ENCODE results near the gene SLBP. TPM values are rescaled to one million over a fixed set of nuclear protein-coding genes. Genes with fewer than 3 reads are reported as not detected.

The SLBP gene
- polyA plus RNA-seq, 3 donors, result 13.8 to 31.2 (median 24.1) TPM

DNA sequence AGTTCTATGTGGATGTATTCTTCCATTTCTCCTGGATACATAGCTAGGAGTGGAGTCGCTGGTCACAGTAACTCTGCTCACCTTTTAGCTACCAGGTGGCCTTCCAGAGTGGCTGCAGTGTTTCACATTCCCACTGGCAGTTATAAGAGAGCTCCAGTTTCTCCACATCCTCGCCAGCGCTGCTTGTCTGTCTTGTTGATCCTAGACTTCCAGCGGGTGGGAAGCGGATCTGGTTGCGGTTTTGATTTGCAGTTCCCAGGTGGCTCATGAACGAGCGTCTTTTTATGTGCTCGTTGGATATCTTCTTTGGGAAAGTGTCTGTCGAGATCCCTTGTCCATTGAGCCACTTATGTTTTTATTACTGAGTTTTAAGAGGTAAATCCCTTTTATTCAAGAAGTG, 20.8 kb upstream of the SLBP start:
- 95 to 97% (median 97%) methylated on average over 10 of the region's 10 CpGs for WGBS, 3 donors

DNA sequence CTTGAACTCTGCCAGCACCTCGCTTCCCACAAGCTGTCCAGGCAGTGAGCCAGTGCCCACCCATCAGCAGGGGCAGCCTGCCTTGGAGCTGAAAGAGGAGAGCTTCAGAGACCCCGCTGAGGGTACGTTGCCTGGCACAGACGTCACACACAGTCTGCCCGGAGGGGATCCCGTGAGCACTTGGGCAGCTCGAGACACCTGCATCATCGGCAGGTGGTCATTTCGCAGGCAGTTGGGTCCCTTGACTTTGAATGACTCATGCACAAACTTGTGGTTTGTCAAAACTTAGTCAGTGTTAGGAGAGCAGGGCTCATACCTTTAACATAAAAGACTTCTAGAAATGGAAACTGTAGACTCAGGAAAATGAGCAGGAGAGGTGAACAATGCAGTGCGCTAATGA, 19.1 kb upstream of the SLBP start:
- 93 to 94% (median 94%) methylated on average over 10 of the region's 10 CpGs for WGBS, 3 donors
- no peak overlapping the region for H3K27ac ChIP-seq (ENCODE audit: low read depth, low read length)

More for the DNA sequence above, 20.8 kb upstream of the SLBP start:
- H3K27ac ChIP-seq (ENCODE audit: low read depth, low read length), result no peak overlapping the region

- WGBS, 3 donors, result 92 to 94% (median 94%) methylated on average over 16 of the region's 16 CpGs
Measured at GRCh38 chr4:1730532-1731135, 18.5 kb upstream of the SLBP start.

DNA sequence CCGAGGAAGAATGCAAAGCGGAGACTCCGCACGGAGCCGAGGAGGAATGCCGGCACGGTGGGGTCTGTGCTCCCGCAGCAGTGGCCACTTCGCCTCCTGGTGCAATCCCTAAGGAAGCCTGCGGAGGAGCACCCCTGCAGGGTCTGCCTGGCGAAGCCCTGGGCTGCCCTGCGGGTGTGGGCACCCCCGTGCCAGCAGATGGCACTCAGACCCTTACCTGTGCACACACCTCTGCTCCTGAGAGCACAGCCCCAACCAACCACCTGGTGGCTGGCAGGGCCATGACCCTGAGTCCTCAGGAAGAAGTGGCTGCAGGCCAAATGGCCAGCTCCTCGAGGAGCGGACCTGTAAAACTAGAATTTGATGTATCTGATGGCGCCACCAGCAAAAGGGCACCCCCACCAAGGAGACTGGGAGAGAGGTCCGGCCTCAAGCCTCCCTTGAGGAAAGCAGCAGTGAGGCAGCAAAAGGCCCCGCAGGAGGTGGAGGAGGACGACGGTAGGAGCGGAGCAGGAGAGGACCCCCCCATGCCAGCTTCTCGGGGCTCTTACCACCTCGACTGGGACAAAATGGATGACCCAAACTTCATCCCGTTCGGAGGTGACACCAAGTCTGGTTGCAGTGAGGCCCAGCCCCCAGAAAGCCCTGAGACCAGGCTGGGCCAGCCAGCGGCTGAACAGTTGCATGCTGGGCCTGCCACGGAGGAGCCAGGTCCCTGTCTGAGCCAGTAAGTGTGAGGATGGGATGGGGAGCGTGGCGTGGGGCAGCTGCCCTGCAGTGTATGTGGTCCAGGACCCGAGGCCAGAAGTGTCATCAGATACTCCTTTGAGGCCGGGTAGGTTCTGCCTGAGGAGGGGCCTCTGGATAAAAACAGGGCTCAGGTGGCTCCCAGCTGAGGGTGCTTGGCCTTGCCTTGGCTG, 16.2 kb upstream of the SLBP start:
- H3K27ac ChIP-seq (ENCODE audit: low read depth, low read length), result no peak overlapping the region
- WGBS, 3 donors, result 78 to 87% (median 80%) methylated on average over 31 of the region's 31 CpGs

More at GRCh38 chr4:1730532-1731135, 18.5 kb upstream of the SLBP start:
- H3K27ac ChIP-seq (ENCODE audit: low read depth, low read length), result no peak overlapping the region

GRCh38 chr4:1727117-1728031, 15.3 kb upstream of the SLBP start:
- H3K27ac ChIP-seq (ENCODE audit: low read depth, low read length), result no peak overlapping the region
- 33 to 68% (median 38%) methylated on average over 18 of the region's 18 CpGs for WGBS, 3 donors

GRCh38 chr4:1726146-1726934, 14.2 kb upstream of the SLBP start:
- 52 to 54% (median 53%) methylated on average over 17 of the region's 17 CpGs for WGBS, 3 donors
- no peak overlapping the region for H3K27ac ChIP-seq (ENCODE audit: low read depth, low read length)

DNA sequence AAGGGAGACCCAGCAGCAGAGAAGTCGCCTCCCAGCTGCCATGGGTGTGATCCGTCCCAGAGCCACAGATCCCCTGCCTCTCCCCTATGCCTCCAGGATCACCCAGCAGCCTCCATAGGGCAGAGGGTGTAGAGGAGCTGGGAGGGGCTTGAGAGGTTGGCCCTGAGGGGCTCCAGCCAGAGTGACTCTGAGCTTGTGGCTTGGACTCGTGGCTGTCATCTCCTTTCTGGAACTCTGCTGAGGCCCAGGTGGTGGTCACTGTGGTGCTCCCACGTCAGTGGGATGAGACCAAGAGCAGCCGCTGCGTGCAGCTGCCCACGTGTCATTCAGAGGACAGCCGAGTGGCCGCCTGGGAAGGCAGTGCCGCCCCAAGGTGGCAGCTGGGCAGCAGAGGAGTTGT, 13.4 kb upstream of the SLBP start:
- 89 to 95% (median 92%) methylated on average over 10 of the region's 10 CpGs for WGBS, 3 donors
- H3K27ac ChIP-seq (ENCODE audit: low read depth, low read length), result no peak overlapping the region

GRCh38 chr4:1723131-1723801, 11.1 kb upstream of the SLBP start:
- peak overlapping the region; percentile 6 for H3K27ac ChIP-seq (ENCODE audit: low read depth, low read length)
- WGBS, 3 donors, result 50 to 75% (median 59%) methylated on average over 12 of the region's 12 CpGs

GRCh38 chr4:1722551-1723118, 10.5 kb upstream of the SLBP start:
- no peak overlapping the region for H3K27ac ChIP-seq (ENCODE audit: low read depth, low read length)
- WGBS, 3 donors, result 43 to 58% (median 44%) methylated on average over 18 of the region's 18 CpGs

DNA sequence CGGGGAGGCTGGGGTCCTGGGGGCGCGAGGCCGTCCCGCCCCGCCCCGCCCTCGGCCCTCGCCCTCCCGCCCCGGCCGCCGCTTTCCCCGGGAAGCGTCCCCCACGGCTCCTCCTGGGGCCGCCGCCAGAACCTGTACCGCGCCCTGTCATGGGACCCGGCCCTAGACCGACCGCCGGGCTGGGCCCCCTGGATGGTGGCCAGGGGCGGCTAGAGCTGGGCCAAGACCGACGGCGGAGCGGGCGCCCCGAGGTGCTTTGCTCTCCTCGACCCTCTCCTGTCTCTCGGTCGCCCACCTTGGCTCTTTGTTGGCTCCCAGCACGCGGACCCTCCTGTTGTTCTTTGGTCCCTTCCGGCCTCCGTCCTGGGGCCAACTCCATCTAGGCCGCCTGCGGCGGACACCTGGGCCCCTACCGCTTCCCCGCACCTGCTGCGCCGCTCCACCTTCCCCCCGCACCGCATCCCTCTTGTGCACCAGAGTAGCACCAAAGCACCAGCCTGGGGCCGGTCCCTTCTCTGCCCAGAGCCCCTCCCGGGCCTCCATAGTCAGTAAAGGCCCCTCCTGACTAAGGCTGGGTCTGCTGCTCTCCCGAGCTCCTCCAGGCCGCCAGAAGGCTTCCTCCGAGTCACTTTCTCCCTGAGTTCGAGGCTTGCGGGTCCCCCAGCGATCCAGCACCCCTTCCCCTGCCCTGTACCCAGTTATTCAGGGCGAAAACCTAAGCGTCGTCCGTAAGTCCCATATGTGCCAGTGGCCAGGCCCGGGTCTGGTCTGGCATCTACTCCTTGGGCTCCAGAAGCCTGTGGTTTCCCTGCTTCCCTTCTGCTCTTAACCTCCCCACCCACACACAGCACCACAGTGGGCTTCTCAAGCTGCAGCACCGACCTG, 9.8 kb upstream of the SLBP start:
- 4 to 6% (median 6%) methylated on average over 44 to 61 of the region's 61 CpGs for WGBS, 3 donors
- H3K27ac ChIP-seq (ENCODE audit: low read depth, low read length), result no peak overlapping the region

GRCh38 chr4:1721003-1721665, 9.0 kb upstream of the SLBP start, which contains the start of the genes TACC3 and TMEM129:
TACC3 (plus strand) TSS chr4:1721521; CDS start chr4:1723422, 1,901 bp downstream.
TMEM129 (minus strand) TSS chr4:1721323; CDS start chr4:1720837, 486 bp downstream.
- peak within 1 kb of the TSS; percentile 19 for H3K27ac ChIP-seq (ENCODE audit: low read depth, low read length)
- WGBS, 3 donors, result 0% methylated on average over 43 to 74 of the region's 83 CpGs

DNA sequence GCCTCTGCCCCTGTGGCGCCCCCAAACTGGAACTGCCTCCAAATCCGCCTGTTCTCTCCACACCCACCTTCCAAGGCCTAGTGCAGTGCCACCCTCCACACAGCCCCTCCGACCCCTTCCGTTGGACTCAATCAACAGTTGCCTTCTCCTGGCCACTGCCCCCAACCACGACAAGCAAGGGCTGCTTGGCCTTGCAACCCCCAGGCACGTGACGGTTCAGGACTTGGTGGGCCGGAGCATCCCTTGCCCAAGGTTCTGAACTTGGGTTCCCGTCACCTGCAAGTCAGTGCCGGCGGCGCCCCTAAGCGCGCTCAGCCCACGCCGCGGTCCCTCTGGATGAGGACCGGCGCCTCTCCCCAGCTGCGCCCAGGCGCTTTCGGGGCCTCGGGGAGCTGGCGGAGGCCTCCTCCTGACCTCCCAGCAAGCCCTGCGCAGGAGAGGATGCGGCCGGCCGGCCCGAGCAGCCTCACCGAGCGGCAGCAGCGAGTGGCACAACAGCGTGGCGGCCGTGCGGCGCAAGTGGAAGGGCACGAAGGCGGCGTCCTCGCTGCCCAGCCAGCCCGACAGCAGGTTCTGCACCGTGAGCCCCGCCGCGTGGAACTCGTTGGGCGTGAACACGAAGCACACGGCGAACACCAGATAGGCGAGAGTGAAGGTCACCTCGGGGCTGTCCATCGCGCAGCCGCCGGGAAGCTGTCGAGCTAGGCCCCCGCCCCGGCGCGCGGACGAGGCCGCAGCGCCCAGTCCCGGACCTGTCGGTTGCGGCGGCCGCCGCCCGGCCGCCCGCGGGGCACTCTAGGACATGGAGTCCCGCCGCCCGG, 8.3 kb upstream of the SLBP start:
- peak overlapping the region; percentile 19 for H3K27ac ChIP-seq (ENCODE audit: low read depth, low read length)
- 1 to 2% (median 1%) methylated on average over 63 to 79 of the region's 79 CpGs for WGBS, 3 donors

GRCh38 chr4:1718095-1718850, 6.2 kb upstream of the SLBP start:
- 49 to 78% (median 68%) methylated on average over 31 of the region's 31 CpGs for WGBS, 3 donors

More at GRCh38 chr4:1718095-1718850, 6.2 kb upstream of the SLBP start:
- H3K27ac ChIP-seq (ENCODE audit: low read depth, low read length), result no peak overlapping the region
